SIG-M5 (cell line): Measurements from ENCODE around the gene SCNM1.

Experiments used
- DNase-seq: peaks from one replicate; lab custom pipeline; 2025; lab: John Stamatoyannopoulos, UW

SCNM1 gene

GRCh38 chr1:151165738-151166504 is at the start of gene SCNM1, which contains the start of gene LYSMD1:
SCNM1 (plus strand) TSS chr1:151166144; CDS start chr1:151166153, 9 bp downstream.
LYSMD1 (minus strand) TSS chr1:151165902; CDS start chr1:151165258, 644 bp downstream.
- peak; percentile 99 for DNase-seq

- no peak for DNase-seq
These were observed 41.1 kb upstream of the SCNM1 start for GRCh38 chr1:151124763-151125403.

- DNase-seq, result no peak
These were observed 37.1 kb upstream of the SCNM1 start for GRCh38 chr1:151128800-151129199.

GRCh38 chr1:151130987-151131586 is 34.9 kb upstream of the SCNM1 start:
- no peak for DNase-seq

- no peak for DNase-seq
These were observed 34.1 kb upstream of the SCNM1 start for GRCh38 chr1:151131701-151132334.

- DNase-seq, result no peak
These were observed 33.5 kb upstream of the SCNM1 start for GRCh38 chr1:151132335-151133017.

GRCh38 chr1:151133018-151133806 is 32.7 kb upstream of the SCNM1 start:
- no peak for DNase-seq

GRCh38 chr1:151134396-151134795 is 31.5 kb upstream of the SCNM1 start:
- DNase-seq, result no peak

GRCh38 chr1:151134991-151135390 is 31.0 kb upstream of the SCNM1 start:
- DNase-seq, result no peak

GRCh38 chr1:151135433-151136385 is 30.2 kb upstream of the SCNM1 start:
- no peak for DNase-seq

- DNase-seq, result no peak
These were observed 28.2 kb upstream of the SCNM1 start for GRCh38 chr1:151137789-151138188.

GRCh38 chr1:151142411-151143056 is 23.4 kb upstream of the SCNM1 start:
- no peak for DNase-seq

GRCh38 chr1:151143057-151143435 is 22.9 kb upstream of the SCNM1 start:
- no peak for DNase-seq

GRCh38 chr1:151143986-151144385 is 22.0 kb upstream of the SCNM1 start:
- no peak for DNase-seq

GRCh38 chr1:151144474-151145303 is 21.3 kb upstream of the SCNM1 start:
- no peak for DNase-seq

- no peak for DNase-seq
These were observed 20.5 kb upstream of the SCNM1 start for GRCh38 chr1:151145304-151146071.

- no peak for DNase-seq
These were observed 19.9 kb upstream of the SCNM1 start for GRCh38 chr1:151146072-151146411.
